HepG2 (cell line): ENCODE measurements around the gene NUDT3. TPM values are rescaled to one million over a fixed set of nuclear protein-coding genes. Genes with fewer than 3 reads are reported as not detected.
A peak's percentile ranks its signal among the peaks of the same experiment; 100 is the strongest.

Source experiments
- FOXA3 ChIP-seq: IDR thresholded peaks from 2 replicates; pipeline ENCODE4 v1.6.1; 2016; ENCODE audit warnings: missing genetic modification reagents, missing compliant biosample characterization
- GFI1 ChIP-seq: sonication (generic); formaldehyde crosslinking; IDR thresholded peaks from 2 replicates; pipeline ENCODE4 v1.5.0; 2020; ENCODE audit warnings: missing genetic modification reagents, mild to moderate bottlenecking, borderline replicate concordance
- KLF16 ChIP-seq, 2 experiments: sonication (generic) in 1 of 2; formaldehyde crosslinking in 1 of 2; IDR thresholded peaks; 2 replicates each; pipeline versions ENCODE4 v1.6.1 to v1.8.0; 2016 to 2023; ENCODE audit warnings: missing genetic modification reagents in 2 of 2, missing compliant biosample characterization in 1 of 2
- MAFG ChIP-seq: sonication (generic); formaldehyde crosslinking; IDR thresholded peaks from 2 replicates; pipeline ENCODE4 v1.5.1; 2020; ENCODE audit warnings: mild to moderate bottlenecking, missing genetic modification reagents
- NCOR1 ChIP-seq: fragments of 200-600 bp; sonication (generic); IDR thresholded peaks from 2 replicates; pipeline ENCODE4 v1.7.0; 2017; ENCODE audit warnings: antibody characterized with exemption, low read length, borderline replicate concordance
- NFKB2 ChIP-seq: sonication (generic); formaldehyde crosslinking; IDR thresholded peaks from 2 replicates; pipeline ENCODE4 v1.4.0; 2020; ENCODE audit warnings: missing genetic modification reagents, borderline replicate concordance
- PCBP1 ChIP-seq: fragments of 200-400 bp; formaldehyde crosslinking; IDR thresholded peaks from 2 replicates; pipeline ENCODE4 v1.6.1; 2017; ENCODE audit warnings: mild to moderate bottlenecking, low read depth, low read length, borderline replicate concordance
- SP5 ChIP-seq: IDR thresholded peaks from 2 replicates; pipeline ENCODE4 v1.6.1; 2016; ENCODE audit warnings: low read depth, borderline replicate concordance
- TBX2 ChIP-seq: sonication (generic); formaldehyde crosslinking; IDR thresholded peaks from 2 replicates; pipeline ENCODE4 v1.5.0; 2020; ENCODE audit warnings: missing genetic modification reagents, mild to moderate bottlenecking, borderline replicate concordance
- ZNF350 ChIP-seq: sonication (generic); formaldehyde crosslinking; IDR thresholded peaks from 2 replicates; pipeline ENCODE4 v1.4.0; 2020; ENCODE audit warnings: mild to moderate bottlenecking, low read depth, missing genetic modification reagents, borderline replicate concordance
- ZNF883 ChIP-seq: sonication (generic); formaldehyde crosslinking; IDR thresholded peaks from 2 replicates; pipeline ENCODE4 v1.5.1; 2020; ENCODE audit warnings: mild to moderate bottlenecking, missing genetic modification reagents; ENCODE audit errors: not compliant biosample characterization
- polyA plus RNA-seq, 8 experiments: library from polyadenylated mRNA; depleted of rRNA in 3 of 8; stranded (reverse) in 7 of 8; unstranded in 1 of 8; fragments of >200 nt; fragmentation: Illumina TruSeq in 4 of 8; extraction: Trizol in 4 of 8; gene quantifications; 2 replicates each; pipeline versions ENCODE4 v1.2.1 to v1.2.3, GENCODE V29; 2011 to 2016; ENCODE audit warnings: low read depth in 4 of 8, missing spikeins in 1 of 8, mixed read lengths in 1 of 8; ENCODE audit not compliant: insufficient read depth in 1 of 8
- total RNA-seq, 5 experiments: library from RNA; depleted of rRNA; stranded (reverse); fragments of >200 nt; fragmentation: Illumina TruSeq; extraction: Trizol; gene quantifications; 2 replicates each; pipeline ENCODE4 v1.2.3, GENCODE V29; 2016; ENCODE audit warnings: low read depth in 1 of 5
- TF ChIP-seq, protein P1 (sequence below): sonication (generic); formaldehyde crosslinking; IDR thresholded peaks from 2 replicates; pipeline ENCODE4 v1.4.0; 2020; ENCODE audit warnings: missing genetic modification reagents
- TF ChIP-seq, protein P2 (sequence below): sonication (generic); formaldehyde crosslinking; IDR thresholded peaks from 2 replicates; pipeline ENCODE4 v1.4.0; 2020; ENCODE audit warnings: mild to moderate bottlenecking, missing genetic modification reagents
- TF ChIP-seq, protein P3 (sequence below): IDR thresholded peaks from 2 replicates; pipeline ENCODE4 v1.6.1; 2016; ENCODE audit warnings: mild to moderate bottlenecking, missing biosample characterization, missing genetic modification reagents
- TF ChIP-seq, protein P4 (sequence below): sonication (generic); formaldehyde crosslinking; IDR thresholded peaks from 2 replicates; pipeline ENCODE4 v1.9.0; 2022; ENCODE audit warnings: missing genetic modification reagents, mild to moderate bottlenecking, borderline replicate concordance

The NUDT3 gene
- total and polyA plus RNA-seq, 2 of the 13 experiments (the other 11 are each of a cell fraction or from before 2014, with no cell fraction given) = 20.2 to 20.6 TPM

DNA sequence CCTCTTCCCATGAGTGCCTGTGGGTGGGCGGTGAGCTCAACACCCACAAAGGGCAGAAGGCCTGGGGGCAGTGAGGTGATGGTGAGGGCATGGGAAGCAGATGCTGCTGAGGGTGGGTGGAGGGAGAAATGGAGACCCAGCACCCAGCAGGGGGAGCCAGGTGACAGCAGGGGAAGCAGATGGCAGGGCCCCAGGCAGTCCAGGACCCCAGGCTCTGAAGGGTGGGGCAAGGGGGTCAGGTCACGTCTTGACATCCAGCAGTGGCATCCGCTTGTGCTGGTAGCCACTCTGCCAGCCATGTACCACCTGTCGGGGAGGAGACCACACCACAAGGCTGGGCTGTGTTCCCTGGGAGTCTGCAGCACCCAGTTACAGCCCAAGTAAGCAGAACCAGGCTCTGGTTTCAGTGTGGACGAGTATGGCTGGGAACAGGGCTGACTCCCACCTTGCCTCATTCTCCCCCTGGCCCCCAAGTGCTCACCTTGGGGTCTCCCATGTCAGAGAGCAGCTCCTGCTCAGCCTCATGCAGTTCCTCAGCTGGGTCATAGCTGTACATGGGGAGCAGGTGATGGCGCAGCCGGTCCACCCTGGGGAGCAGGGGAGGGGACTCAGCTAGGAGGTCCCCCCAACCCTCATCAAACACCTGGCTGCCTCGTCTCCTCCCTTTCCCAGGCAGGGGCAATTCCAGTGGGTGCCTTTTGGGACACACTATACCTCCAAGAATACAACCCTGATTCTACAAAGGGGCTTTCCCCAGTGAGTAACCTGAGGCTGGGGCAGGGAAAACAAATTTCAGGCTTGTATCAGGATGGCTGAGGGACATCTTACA lies 145.7 kb downstream of the NUDT3 start (continued):
- TF ChIP-seq NCOR1 (no peak), KLF16 (CRISPR knock-in tag; IDR thresholded peaks at IDR 0.05) (no peak), NFKB2 (no peak), FOXA3 (CRISPR knock-in tag) (no peak), MAFG (CRISPR knock-in tag) (no peak), ZNF883 (peak; percentile 47), ZNF350 (CRISPR knock-in tag) (no peak), SP5 (no peak), TBX2 (CRISPR knock-in tag) (0 out of 2 replicates have a peak, but pooled peaks have one; percentile 26), PCBP1 (no peak), GFI1 (no peak)
- TF ChIP-seq, protein P1, sequence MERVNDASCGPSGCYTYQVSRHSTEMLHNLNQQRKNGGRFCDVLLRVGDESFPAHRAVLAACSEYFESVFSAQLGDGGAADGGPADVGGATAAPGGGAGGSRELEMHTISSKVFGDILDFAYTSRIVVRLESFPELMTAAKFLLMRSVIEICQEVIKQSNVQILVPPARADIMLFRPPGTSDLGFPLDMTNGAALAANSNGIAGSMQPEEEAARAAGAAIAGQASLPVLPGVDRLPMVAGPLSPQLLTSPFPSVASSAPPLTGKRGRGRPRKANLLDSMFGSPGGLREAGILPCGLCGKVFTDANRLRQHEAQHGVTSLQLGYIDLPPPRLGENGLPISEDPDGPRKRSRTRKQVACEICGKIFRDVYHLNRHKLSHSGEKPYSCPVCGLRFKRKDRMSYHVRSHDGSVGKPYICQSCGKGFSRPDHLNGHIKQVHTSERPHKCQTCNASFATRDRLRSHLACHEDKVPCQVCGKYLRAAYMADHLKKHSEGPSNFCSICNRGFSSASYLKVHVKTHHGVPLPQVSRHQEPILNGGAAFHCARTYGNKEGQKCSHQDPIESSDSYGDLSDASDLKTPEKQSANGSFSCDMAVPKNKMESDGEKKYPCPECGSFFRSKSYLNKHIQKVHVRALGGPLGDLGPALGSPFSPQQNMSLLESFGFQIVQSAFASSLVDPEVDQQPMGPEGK (CRISPR knock-in tag) = peak; percentile 78
- TF ChIP-seq, protein P2, sequence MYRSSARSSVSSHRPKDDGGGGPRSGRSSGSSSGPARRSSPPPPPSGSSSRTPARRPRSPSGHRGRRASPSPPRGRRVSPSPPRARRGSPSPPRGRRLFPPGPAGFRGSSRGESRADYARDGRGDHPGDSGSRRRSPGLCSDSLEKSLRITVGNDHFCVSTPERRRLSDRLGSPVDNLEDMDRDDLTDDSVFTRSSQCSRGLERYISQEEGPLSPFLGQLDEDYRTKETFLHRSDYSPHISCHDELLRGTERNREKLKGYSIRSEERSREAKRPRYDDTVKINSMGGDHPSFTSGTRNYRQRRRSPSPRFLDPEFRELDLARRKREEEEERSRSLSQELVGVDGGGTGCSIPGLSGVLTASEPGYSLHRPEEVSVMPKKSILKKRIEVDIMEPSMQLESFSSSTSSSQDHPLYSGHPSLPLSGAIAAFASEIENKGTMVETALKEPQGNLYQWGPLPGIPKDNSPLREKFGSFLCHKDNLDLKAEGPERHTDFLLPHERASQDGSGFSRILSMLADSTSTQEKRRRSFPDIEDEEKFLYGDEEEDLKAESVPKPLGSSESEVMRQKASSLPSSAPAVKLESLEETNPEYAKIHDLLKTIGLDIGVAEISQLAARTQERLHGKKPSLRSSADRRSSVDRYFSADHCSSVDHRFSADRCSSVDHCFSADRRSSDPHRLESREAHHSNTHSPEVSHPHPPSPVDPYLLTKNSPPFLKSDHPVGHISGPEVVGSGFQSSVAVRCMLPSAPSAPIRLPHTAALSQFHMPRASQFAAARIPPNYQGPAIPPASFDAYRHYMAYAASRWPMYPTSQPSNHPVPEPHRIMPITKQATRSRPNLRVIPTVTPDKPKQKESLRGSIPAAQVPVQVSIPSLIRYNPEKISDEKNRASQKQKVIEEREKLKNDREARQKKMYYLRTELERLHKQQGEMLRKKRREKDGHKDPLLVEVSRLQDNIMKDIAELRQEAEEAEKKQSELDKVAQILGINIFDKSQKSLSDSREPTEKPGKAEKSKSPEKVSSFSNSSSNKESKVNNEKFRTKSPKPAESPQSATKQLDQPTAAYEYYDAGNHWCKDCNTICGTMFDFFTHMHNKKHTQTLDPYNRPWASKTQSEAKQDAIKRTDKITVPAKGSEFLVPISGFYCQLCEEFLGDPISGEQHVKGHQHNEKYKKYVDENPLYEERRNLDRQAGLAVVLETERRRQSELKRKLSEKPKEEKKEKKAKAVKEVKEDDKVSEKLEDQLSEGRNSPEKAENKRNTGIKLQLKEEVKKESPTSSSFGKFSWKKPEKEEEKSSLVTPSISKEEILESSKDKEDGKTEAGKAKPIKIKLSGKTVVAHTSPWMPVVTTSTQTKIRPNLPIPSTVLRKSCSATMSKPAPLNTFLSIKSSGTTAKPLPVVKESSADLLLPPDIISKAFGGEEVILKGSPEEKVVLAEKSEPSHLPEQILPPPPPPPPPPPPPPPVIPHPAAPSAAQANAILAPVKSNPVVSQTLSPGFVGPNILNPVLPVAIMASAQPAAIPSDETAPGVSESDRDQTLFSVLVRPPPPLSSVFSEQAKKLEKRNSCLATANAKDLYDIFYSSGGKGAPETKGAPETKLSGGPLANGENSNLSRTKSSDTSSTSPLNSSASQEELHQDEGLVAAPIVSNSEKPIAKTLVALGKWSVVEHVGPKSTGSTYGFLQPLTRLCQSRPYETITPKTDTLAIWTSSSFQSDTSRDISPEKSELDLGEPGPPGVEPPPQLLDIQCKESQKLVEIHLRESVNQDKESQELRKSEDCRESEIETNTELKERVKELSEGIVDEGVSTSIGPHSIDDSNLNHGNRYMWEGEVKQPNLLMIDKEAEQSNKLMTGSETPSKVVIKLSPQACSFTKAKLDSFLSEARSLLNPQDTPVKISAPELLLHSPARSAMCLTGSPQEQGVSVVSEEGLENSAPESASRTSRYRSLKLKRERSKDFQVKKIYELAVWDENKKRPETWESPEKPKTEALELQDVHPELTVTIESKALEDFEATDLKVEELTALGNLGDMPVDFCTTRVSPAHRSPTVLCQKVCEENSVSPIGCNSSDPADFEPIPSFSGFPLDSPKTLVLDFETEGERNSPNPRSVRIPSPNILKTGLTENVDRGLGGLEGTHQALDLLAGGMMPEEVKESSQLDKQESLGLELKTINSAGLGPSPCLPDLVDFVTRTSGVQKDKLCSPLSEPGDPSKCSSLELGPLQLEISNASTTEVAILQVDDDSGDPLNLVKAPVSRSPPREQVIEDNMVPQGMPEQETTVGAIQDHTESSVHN (CRISPR knock-in tag) = 0 out of 2 replicates have a peak, but pooled peaks have one; percentile 42
- TF ChIP-seq, protein P3, sequence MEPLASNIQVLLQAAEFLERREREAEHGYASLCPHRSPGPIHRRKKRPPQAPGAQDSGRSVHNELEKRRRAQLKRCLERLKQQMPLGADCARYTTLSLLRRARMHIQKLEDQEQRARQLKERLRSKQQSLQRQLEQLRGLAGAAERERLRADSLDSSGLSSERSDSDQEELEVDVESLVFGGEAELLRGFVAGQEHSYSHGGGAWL = peak; percentile 58; the same call in 1 of the 2 replicates
- TF ChIP-seq, protein P4, sequence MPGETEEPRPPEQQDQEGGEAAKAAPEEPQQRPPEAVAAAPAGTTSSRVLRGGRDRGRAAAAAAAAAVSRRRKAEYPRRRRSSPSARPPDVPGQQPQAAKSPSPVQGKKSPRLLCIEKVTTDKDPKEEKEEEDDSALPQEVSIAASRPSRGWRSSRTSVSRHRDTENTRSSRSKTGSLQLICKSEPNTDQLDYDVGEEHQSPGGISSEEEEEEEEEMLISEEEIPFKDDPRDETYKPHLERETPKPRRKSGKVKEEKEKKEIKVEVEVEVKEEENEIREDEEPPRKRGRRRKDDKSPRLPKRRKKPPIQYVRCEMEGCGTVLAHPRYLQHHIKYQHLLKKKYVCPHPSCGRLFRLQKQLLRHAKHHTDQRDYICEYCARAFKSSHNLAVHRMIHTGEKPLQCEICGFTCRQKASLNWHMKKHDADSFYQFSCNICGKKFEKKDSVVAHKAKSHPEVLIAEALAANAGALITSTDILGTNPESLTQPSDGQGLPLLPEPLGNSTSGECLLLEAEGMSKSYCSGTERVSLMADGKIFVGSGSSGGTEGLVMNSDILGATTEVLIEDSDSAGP = peak; percentile 57; the same call in 1 of the 2 replicates
